B cell (primary cell): Measurements from ENCODE around the gene DLG2. TPM values are rescaled to one million over a fixed set of nuclear protein-coding genes. Genes with fewer than 3 reads are reported as not detected.

Experiments
- ATAC-seq: fragments of 200-7000 bp; cut with Tn5 transposase; one replicate; pipeline ENCODE4 v1.10.0; 2021; ENCODE audit warnings: low read depth, mild to moderate bottlenecking, moderate number of reproducible peaks, moderate library complexity
- CTCF ChIA-PET: fragments of 350-600 bp; sonication (Branson Sonifier 250); formaldehyde crosslinking; loops from one replicate; lab custom pipeline; 2021; ENCODE audit warnings: antibody characterized with exemption, inconsistent platforms; lab: Charles Lee
- POLR2A ChIA-PET: fragments of 350-600 bp; sonication (Branson Sonifier 250); formaldehyde crosslinking; loops from one replicate; lab custom pipeline; 2021; ENCODE audit warnings: antibody characterized with exemption; lab: Charles Lee
- DNase-seq: peaks from one replicate; pipeline ENCODE4 v3.0.0; 2013
- H2AFZ ChIP-seq: 2 replicates; pipeline ENCODE4 v1.6.1; 2012; ENCODE audit warnings: mild to moderate bottlenecking, low read depth, low read length; ENCODE audit not compliant: insufficient read depth, poor library complexity, severe bottlenecking
- H3K27ac ChIP-seq, 2 donors: 1 replicate in 1 of 2; 2 replicates in 1 of 2; pipeline ENCODE4 v1.5.1; 2012 to 2013; ENCODE audit warnings: low read length in 2 of 2, mild to moderate bottlenecking in 2 of 2, moderate library complexity in 1 of 2
- H3K27me3 ChIP-seq, 4 experiments: fragments of 200-600 bp in 1 of 4; sonication (generic) in 1 of 4; replicated peaks in 1 of 4; 1 replicate in 2 of 4; 2 replicates in 2 of 4; pipeline versions ENCODE4 v1.6.1 to v1.7.0; 2013 to 2016; ENCODE audit warnings: low read length in 3 of 4, mild to moderate bottlenecking in 2 of 4, mixed read lengths in 1 of 4, moderate library complexity in 1 of 4; ENCODE audit not compliant: insufficient read depth in 4 of 4, control insufficient read depth in 3 of 4; ENCODE audit errors: control extremely low read depth in 1 of 4
- H3K36me3 ChIP-seq, 2 experiments: replicated peaks in 1 of 2; 1 replicate in 1 of 2; 2 replicates in 1 of 2; pipeline versions ENCODE4 v1.6.1 to v1.7.1; 2013; ENCODE audit warnings: low read length in 1 of 2; ENCODE audit not compliant: insufficient read depth in 2 of 2, control insufficient read depth in 1 of 2; ENCODE audit errors: control extremely low read depth in 1 of 2, extremely low read depth in 1 of 2
- H3K4me1 ChIP-seq, 2 donors: fragments of 200-600 bp in 1 of 2; sonication (generic) in 1 of 2; 1 replicate in 1 of 2; 2 replicates in 1 of 2; pipeline versions ENCODE4 v1.5.1 to v1.6.1; 2013 to 2017; ENCODE audit warnings: low read length in 2 of 2; ENCODE audit not compliant: control insufficient read depth in 2 of 2, insufficient read depth in 2 of 2
- H3K4me2 ChIP-seq: replicated peaks from 2 replicates; pipeline ENCODE3; 2012; ENCODE audit warnings: mild to moderate bottlenecking, low read depth, low read length; ENCODE audit not compliant: poor library complexity, severe bottlenecking
- H3K4me3 ChIP-seq, 5 experiments: fragments of 200-600 bp in 1 of 5; sonication (generic) in 1 of 5; 1 replicate in 3 of 5; 2 replicates in 2 of 5; pipeline versions ENCODE4 v1.5.1 to v1.7.0; 2011 to 2016; ENCODE audit warnings: low read length in 4 of 5, mild to moderate bottlenecking in 4 of 5, low read depth in 2 of 5, control low read depth in 1 of 5, moderate library complexity in 1 of 5; ENCODE audit not compliant: insufficient read depth in 1 of 5; ENCODE audit errors: control extremely low read depth in 1 of 5, extremely low read depth in 1 of 5
- H3K79me2 ChIP-seq: fragments of 200-600 bp; sonication (generic); one replicate; pipeline ENCODE4 v1.6.0; 2016; ENCODE audit warnings: low read length; ENCODE audit not compliant: control insufficient read depth, insufficient read depth
- H3K9ac ChIP-seq: fragments of 200-600 bp; sonication (generic); 2 replicates; pipeline ENCODE4 v1.6.1; 2017; ENCODE audit warnings: mild to moderate bottlenecking, low read length, moderate library complexity
- H3K9me3 ChIP-seq, 3 donors: one replicate each; pipeline versions ENCODE4 v1.6.1 to v1.7.1; 2013; ENCODE audit warnings: low read length in 2 of 3; ENCODE audit not compliant: control insufficient read depth in 2 of 3, insufficient read depth in 1 of 3; ENCODE audit errors: control extremely low read depth in 1 of 3
- H4K20me1 ChIP-seq: 2 replicates; pipeline ENCODE4 v1.6.0; 2012; ENCODE audit warnings: mild to moderate bottlenecking, low read length; ENCODE audit not compliant: insufficient read depth, control insufficient read depth, poor library complexity, severe bottlenecking
- H3K27ac Mint-ChIP-seq: one replicate; pipeline ENCODE4 v1.8.0; 2021; ENCODE audit warnings: mixed read lengths
- H3K27me3 Mint-ChIP-seq: one replicate; pipeline ENCODE4 v1.8.0; 2021; ENCODE audit warnings: mixed read lengths
- H3K4me1 Mint-ChIP-seq: one replicate; pipeline ENCODE4 v1.8.0; 2021; ENCODE audit warnings: mixed read lengths
- H3K4me3 Mint-ChIP-seq: one replicate; pipeline ENCODE4 v1.8.0; 2021; ENCODE audit warnings: mixed read lengths
- H3K9me3 Mint-ChIP-seq: one replicate; pipeline ENCODE4 v1.8.0; 2022; ENCODE audit warnings: mixed read lengths; ENCODE audit not compliant: insufficient read depth
- EZH2 ChIP-seq: IDR thresholded peaks from 2 replicates; pipeline ENCODE4 v1.6.1; 2012; ENCODE audit warnings: borderline replicate concordance, low read depth, mild to moderate bottlenecking, moderate library complexity, low read length; ENCODE audit not compliant: insufficient read depth, poor library complexity, severe bottlenecking
- WGBS: methylation state at CpG from one replicate; pipeline ENCODE4 v1.1.5; 2013; ENCODE audit warnings: missing lambda C conversion rate; ENCODE audit not compliant: insufficient coverage; 5-methylcytosine and 5-hydroxymethylcytosine counted together
- intact Hi-C: fragments of 100-400 bp; cut with micrococcal nuclease; formaldehyde crosslinking; loops from one replicate; pipeline ENCODE4 v1.10.0; 2022
- polyA plus RNA-seq: library from polyadenylated mRNA; depleted of rRNA; stranded (reverse); fragments of >200 nt; gene quantifications from 2 replicates; pipeline ENCODE4 v1.2.3, GENCODE V29; 2012
- total RNA-seq, 2 donors: library from RNA; stranded (reverse); fragments of 120-200 nt in 1 of 2; gene quantifications; 1 replicate in 1 of 2; 2 replicates in 1 of 2; pipeline versions ENCODE4 v1.2.3 to v1.2.4, GENCODE V29; 2013 to 2022
- TF ChIP-seq, protein P1 (sequence below): fragments of 200-600 bp; IDR thresholded peaks from one replicate; pipeline ENCODE4 v1.8.0; 2022; ENCODE audit warnings: antibody characterized with exemption, mild to moderate bottlenecking

DLG2 gene
- total and polyA plus RNA-seq, 2 donors (not counting 1 experiment from before 2014, with no cell fraction given): 0.54 to 5.4 TPM

DNA sequence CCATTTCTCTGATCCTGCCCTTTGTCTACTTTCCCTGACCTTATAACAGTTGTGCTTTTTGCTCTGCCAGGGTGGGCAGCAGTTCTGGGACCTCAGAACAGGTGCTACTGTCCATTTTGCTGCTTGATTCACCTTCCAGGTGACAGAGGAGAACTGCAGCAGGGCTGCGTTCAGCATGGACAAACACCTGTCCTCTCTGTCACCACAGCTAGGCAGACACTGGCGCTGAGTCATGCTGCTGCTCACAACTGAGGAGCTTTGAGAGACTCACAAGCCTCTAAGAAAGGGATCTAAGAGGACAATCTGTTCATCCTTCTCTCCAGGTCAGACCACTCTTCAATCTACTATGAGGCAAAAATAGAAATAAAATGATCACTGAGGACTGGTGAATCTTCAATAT is 1196.5 kb downstream of the DLG2 start:
- Mint-ChIP-seq H3K27ac (no peak overlapping the region), H3K4me3 (no peak overlapping the region), H3K27me3 (no peaks in the 10 kb centered on the region), H3K4me1 (no peaks in the 10 kb centered on the region), H3K9me3 (no peaks in the 10 kb centered on the region)
- H3K36me3 ChIP-seq: no peaks in the 10 kb centered on the region
- peaks cover 0 to 1% (median 0%) of the 10 kb centered on the region in 3 donors for H3K9me3 ChIP-seq
- no peak for DNase-seq
- H2AFZ ChIP-seq: no peak overlapping the region
- no peaks in the 10 kb centered on the region for H4K20me1 ChIP-seq
- no peak overlapping the region for H3K4me2 ChIP-seq
- no peak for ATAC-seq
- H3K27ac ChIP-seq: no peak overlapping the region
- CTCF ChIA-PET: no interaction called here
- no peaks in the 10 kb centered on the region for H3K27me3 ChIP-seq
- no peak overlapping the region for H3K9ac ChIP-seq
- TF ChIP-seq, protein P1, sequence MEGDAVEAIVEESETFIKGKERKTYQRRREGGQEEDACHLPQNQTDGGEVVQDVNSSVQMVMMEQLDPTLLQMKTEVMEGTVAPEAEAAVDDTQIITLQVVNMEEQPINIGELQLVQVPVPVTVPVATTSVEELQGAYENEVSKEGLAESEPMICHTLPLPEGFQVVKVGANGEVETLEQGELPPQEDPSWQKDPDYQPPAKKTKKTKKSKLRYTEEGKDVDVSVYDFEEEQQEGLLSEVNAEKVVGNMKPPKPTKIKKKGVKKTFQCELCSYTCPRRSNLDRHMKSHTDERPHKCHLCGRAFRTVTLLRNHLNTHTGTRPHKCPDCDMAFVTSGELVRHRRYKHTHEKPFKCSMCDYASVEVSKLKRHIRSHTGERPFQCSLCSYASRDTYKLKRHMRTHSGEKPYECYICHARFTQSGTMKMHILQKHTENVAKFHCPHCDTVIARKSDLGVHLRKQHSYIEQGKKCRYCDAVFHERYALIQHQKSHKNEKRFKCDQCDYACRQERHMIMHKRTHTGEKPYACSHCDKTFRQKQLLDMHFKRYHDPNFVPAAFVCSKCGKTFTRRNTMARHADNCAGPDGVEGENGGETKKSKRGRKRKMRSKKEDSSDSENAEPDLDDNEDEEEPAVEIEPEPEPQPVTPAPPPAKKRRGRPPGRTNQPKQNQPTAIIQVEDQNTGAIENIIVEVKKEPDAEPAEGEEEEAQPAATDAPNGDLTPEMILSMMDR: no peak
- TF ChIP-seq EZH2: no peak
- no peaks in the 10 kb centered on the region for H3K4me1 ChIP-seq
- no peak overlapping the region for H3K4me3 ChIP-seq
- POLR2A ChIA-PET: no interaction called here
- no peaks in the 10 kb centered on the region for H3K79me2 ChIP-seq
- WGBS: 29% methylated on average over 1 of the region's 2 CpGs
- intact Hi-C loops: no loop called here

DNA sequence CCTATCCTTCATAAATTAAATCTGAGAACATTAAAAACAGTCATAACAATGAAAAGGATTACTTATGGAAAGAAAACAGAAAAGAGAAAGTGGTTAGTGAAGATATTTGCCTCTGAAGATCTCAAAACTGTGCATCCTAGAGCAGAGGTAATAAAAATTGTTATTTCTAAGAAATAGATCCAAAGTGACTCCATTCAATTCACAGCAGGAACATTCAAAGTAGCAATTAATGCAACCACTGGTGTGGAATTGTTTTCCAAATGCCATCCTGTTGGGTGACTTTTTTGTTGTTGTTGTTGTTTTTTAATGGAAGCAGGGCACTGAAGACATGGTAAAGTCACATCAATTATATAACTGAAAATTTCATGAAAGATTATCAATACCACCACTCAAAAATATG is 1201.5 kb downstream of the DLG2 start:
- CTCF ChIA-PET: no interaction called here
- H3K27me3 Mint-ChIP-seq: no peaks in the 10 kb centered on the region
- Histone ChIP-seq H3K4me3 (no peak overlapping the region), H3K27me3 (no peaks in the 10 kb centered on the region), H3K79me2 (no peaks in the 10 kb centered on the region), H3K4me2 (no peak overlapping the region), H3K4me1 (no peaks in the 10 kb centered on the region), H3K27ac (no peak overlapping the region), H2AFZ (no peak overlapping the region), H4K20me1 (no peaks in the 10 kb centered on the region), H3K9me3 (peaks cover 0 to 1% (median 0%) of the 10 kb centered on the region in 3 donors), H3K9ac (no peak overlapping the region), H3K36me3 (no peaks in the 10 kb centered on the region)
- H3K4me3 Mint-ChIP-seq: no peak overlapping the region
- H3K27ac Mint-ChIP-seq: no peak overlapping the region
- no peaks in the 10 kb centered on the region for H3K9me3 Mint-ChIP-seq
- POLR2A ChIA-PET: no interaction called here
- no peak for ATAC-seq
- intact Hi-C loops: no loop called here
- no peak for DNase-seq
- TF ChIP-seq, protein P1: no peak
- TF ChIP-seq EZH2: no peak
- H3K4me1 Mint-ChIP-seq: no peaks in the 10 kb centered on the region
